GM23338 (cell line): Measurements from ENCODE around the gene TGFBR1. TPM values are rescaled to one million over a fixed set of nuclear protein-coding genes. Genes with fewer than 3 reads are reported as not detected.

ENCODE experiments used
- ATAC-seq: fragments of 200-7000 bp; cut with Tn5 transposase; 3 replicates; pipeline ENCODE4 v1.9.1; 2020
- DNase-seq: peaks from one replicate; pipeline ENCODE4 v3.0.0-alpha.2; 2015; ENCODE audit warnings: low spot score
- H2AFZ ChIP-seq: fragments of 200-600 bp; sonication (generic); 2 replicates; pipeline ENCODE4 v1.8.0; 2016; ENCODE audit warnings: antibody characterized with exemption, mild to moderate bottlenecking, moderate library complexity
- H3F3A ChIP-seq: fragments of 200-600 bp; sonication (generic); replicated peaks from 2 replicates; pipeline ENCODE4 v1.8.0; 2017; ENCODE audit warnings: antibody characterized with exemption, mixed run types, low read depth
- H3K27ac ChIP-seq: fragments of 200-600 bp; sonication (generic); 2 replicates; pipeline ENCODE4 v1.6.1; 2016; ENCODE audit warnings: low read depth
- H3K27me3 ChIP-seq: fragments of 200-600 bp; sonication (generic); 2 replicates; pipeline ENCODE4 v1.8.0; 2016; ENCODE audit warnings: mild to moderate bottlenecking, mixed run types, moderate library complexity; ENCODE audit not compliant: insufficient read depth
- H3K36me3 ChIP-seq: fragments of 200-600 bp; sonication (generic); 2 replicates; pipeline ENCODE4 v1.8.0; 2016; ENCODE audit warnings: mild to moderate bottlenecking; ENCODE audit not compliant: insufficient read depth
- H3K4me1 ChIP-seq: fragments of 200-600 bp; sonication (generic); 2 replicates; pipeline ENCODE4 v1.8.0; 2016; ENCODE audit warnings: mild to moderate bottlenecking, moderate library complexity; ENCODE audit not compliant: insufficient read depth
- H3K4me2 ChIP-seq: fragments of 200-600 bp; sonication (generic); 2 replicates; pipeline ENCODE4 v1.7.1; 2017; ENCODE audit warnings: mixed run types
- H3K4me3 ChIP-seq: fragments of 200-600 bp; sonication (generic); 2 replicates; pipeline ENCODE4 v1.6.1; 2016; ENCODE audit warnings: mixed run types
- H3K79me2 ChIP-seq: fragments of 200-600 bp; sonication (generic); replicated peaks from 2 replicates; pipeline ENCODE4 v1.8.0; 2017; ENCODE audit warnings: mild to moderate bottlenecking; ENCODE audit not compliant: insufficient read depth
- H3K9me2 ChIP-seq: fragments of 200-600 bp; sonication (generic); 2 replicates; pipeline ENCODE4 v1.8.0; 2017; ENCODE audit not compliant: insufficient read depth
- H4K20me1 ChIP-seq: fragments of 200-600 bp; sonication (generic); replicated peaks from 2 replicates; pipeline ENCODE4 v1.8.0; 2017; ENCODE audit warnings: mild to moderate bottlenecking; ENCODE audit not compliant: insufficient read depth
- H3K27ac Mint-ChIP-seq: 2 replicates; pipeline ENCODE4 v1.8.0; 2020; ENCODE audit warnings: inconsistent platforms, mild to moderate bottlenecking, moderate library complexity, mixed read lengths
- H3K27me3 Mint-ChIP-seq: 3 replicates; pipeline ENCODE4 v1.8.0; 2022; ENCODE audit warnings: low read depth, mild to moderate bottlenecking, moderate library complexity, mixed read lengths, inconsistent platforms; ENCODE audit not compliant: insufficient read depth, poor library complexity
- H3K36me3 Mint-ChIP-seq: 3 replicates; pipeline ENCODE4 v1.8.0; 2021; ENCODE audit warnings: low read depth, mild to moderate bottlenecking, inconsistent platforms, moderate library complexity, mixed read lengths
- H3K4me1 Mint-ChIP-seq: 3 replicates; pipeline ENCODE4 v1.8.0; 2020; ENCODE audit warnings: mild to moderate bottlenecking, inconsistent platforms, mixed read lengths
- H3K4me3 Mint-ChIP-seq: 3 replicates; pipeline ENCODE4 v1.8.0; 2021; ENCODE audit warnings: moderate library complexity, mild to moderate bottlenecking, inconsistent platforms, mixed read lengths
- H3K9me3 Mint-ChIP-seq: 3 replicates; pipeline ENCODE4 v1.8.0; 2020; ENCODE audit warnings: moderate library complexity, mild to moderate bottlenecking, inconsistent platforms, mixed read lengths
- CTCF ChIP-seq, 2 experiments: fragments of 200-600 bp in 1 of 2; sonication (generic) in 1 of 2; conservative IDR thresholded peaks; 2 replicates each; pipeline versions ENCODE4 v1.5.1 to v1.6.1; 2016 to 2017; ENCODE audit warnings: antibody characterized with exemption in 2 of 2, low read depth in 2 of 2, mild to moderate bottlenecking in 2 of 2, moderate library complexity in 1 of 2
- EZH2 ChIP-seq: fragments of 200-600 bp; sonication (generic); IDR thresholded peaks from one replicate; pipeline ENCODE4 v1.8.0; 2017; ENCODE audit warnings: antibody characterized with exemption, mild to moderate bottlenecking, low read depth; ENCODE audit not compliant: unreplicated experiment
- ZNF114 ChIP-seq: fragments of 250-450 bp; sonication (Bioruptor Pico); IDR thresholded peaks from 2 replicates; pipeline ENCODE4 v1.5.0; 2020; ENCODE audit warnings: mild to moderate bottlenecking, moderate library complexity
- ZNF331 ChIP-seq: fragments of 250-450 bp; sonication (Bioruptor Pico); IDR thresholded peaks from 2 replicates; pipeline ENCODE4 v1.5.0; 2020; ENCODE audit warnings: low read depth, mild to moderate bottlenecking, moderate library complexity
- polyA plus RNA-seq: library from polyadenylated mRNA; unstranded; fragments of >200 nt; fragmentation: Nextera tagmentation; extraction: Ambion mirVana; gene quantifications from 2 replicates; pipeline ENCODE4 v1.2.1, GENCODE V29; 2016
- total RNA-seq: library from RNA; depleted of rRNA; stranded (reverse); fragments of >200 nt; shearing (Covaris generic); gene quantifications from 2 replicates; pipeline ENCODE4 v1.2.3, GENCODE V29; 2014
- TF ChIP-seq, protein P1 (sequence below): IDR thresholded peaks from 2 replicates; pipeline ENCODE4 v1.6.1; 2016; ENCODE audit warnings: antibody characterized with exemption
- TF ChIP-seq, protein P2 (sequence below): IDR thresholded peaks from one replicate; pipeline ENCODE4 v1.6.1; 2018; ENCODE audit warnings: antibody characterized with exemption; ENCODE audit not compliant: unreplicated experiment

TGFBR1 gene
- total and polyA plus RNA-seq, 2 experiments from 2014 or later: 9.3 to 40.2 TPM

- no peak overlapping the region for H3K4me3 Mint-ChIP-seq
Measured at GRCh38 chr9:99109522-99109921, 4.6 kb downstream of the TGFBR1 start.

DNA sequence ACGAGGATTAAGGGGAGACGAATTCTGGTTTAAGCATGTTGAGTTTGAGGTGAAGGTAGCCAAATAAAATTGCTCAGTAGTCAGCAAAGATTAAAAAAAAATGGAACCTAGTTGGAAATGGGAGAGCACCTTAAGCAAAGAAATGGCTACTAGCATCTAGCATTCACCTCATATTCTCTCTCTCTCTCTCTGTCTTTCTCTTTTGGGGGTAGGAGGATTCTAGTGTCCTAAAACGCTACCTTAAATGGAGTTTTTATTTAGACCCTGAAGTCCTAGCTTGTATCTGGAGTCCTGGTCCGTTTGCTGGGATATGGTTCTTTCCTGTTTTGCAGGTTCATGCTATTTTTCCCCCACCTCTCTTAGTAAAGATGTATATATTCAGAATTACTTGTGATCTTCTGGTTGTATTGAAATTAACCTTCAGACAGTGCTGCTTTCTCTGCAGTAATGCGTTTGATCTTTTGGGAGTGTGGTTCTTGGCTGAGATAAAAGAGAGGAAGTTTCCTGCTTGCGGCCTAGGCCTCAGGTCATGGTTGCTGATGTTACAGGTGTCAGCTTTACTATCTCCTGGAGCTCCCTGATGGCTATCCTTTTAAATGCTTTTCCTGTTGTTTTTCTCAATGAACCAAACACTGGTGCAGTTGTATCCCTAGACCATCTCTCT lies 8.0 kb downstream of the TGFBR1 start:
- Histone ChIP-seq H3K27me3 (no peaks in the 10 kb centered on the region), H3K4me3 (no peak overlapping the region), H3K36me3 (no peaks in the 10 kb centered on the region), H2AFZ (no peak overlapping the region), H3K4me2 (peak overlapping the region; percentile 39), H3K27ac (0 out of 2 replicates have a peak overlapping the region, but pooled peaks have one; percentile 2), H3K9me2 (no peaks in the 10 kb centered on the region), H4K20me1 (peaks cover 46% of the 10 kb centered on the region), H3K79me2 (peaks cover 100% of the 10 kb centered on the region), H3K4me1 (peaks cover 74% of the 10 kb centered on the region), H3F3A (no peaks in the 10 kb centered on the region)
- Mint-ChIP-seq H3K4me1 (peaks cover 65% of the 10 kb centered on the region), H3K36me3 (no peaks in the 10 kb centered on the region), H3K4me3 (peak overlapping the region; percentile 5; the same call in 2 of the 3 replicates), H3K27me3 (no peaks in the 10 kb centered on the region), H3K9me3 (no peaks in the 10 kb centered on the region; the same call in 2 of the 3 replicates), H3K27ac (peak overlapping the region; percentile 45)
- DNase-seq (peak; percentile 40), ATAC-seq (peak; percentile 68)
- TF ChIP-seq, protein P1, sequence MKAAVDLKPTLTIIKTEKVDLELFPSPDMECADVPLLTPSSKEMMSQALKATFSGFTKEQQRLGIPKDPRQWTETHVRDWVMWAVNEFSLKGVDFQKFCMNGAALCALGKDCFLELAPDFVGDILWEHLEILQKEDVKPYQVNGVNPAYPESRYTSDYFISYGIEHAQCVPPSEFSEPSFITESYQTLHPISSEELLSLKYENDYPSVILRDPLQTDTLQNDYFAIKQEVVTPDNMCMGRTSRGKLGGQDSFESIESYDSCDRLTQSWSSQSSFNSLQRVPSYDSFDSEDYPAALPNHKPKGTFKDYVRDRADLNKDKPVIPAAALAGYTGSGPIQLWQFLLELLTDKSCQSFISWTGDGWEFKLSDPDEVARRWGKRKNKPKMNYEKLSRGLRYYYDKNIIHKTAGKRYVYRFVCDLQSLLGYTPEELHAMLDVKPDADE: no peak
- TF ChIP-seq, protein P2, sequence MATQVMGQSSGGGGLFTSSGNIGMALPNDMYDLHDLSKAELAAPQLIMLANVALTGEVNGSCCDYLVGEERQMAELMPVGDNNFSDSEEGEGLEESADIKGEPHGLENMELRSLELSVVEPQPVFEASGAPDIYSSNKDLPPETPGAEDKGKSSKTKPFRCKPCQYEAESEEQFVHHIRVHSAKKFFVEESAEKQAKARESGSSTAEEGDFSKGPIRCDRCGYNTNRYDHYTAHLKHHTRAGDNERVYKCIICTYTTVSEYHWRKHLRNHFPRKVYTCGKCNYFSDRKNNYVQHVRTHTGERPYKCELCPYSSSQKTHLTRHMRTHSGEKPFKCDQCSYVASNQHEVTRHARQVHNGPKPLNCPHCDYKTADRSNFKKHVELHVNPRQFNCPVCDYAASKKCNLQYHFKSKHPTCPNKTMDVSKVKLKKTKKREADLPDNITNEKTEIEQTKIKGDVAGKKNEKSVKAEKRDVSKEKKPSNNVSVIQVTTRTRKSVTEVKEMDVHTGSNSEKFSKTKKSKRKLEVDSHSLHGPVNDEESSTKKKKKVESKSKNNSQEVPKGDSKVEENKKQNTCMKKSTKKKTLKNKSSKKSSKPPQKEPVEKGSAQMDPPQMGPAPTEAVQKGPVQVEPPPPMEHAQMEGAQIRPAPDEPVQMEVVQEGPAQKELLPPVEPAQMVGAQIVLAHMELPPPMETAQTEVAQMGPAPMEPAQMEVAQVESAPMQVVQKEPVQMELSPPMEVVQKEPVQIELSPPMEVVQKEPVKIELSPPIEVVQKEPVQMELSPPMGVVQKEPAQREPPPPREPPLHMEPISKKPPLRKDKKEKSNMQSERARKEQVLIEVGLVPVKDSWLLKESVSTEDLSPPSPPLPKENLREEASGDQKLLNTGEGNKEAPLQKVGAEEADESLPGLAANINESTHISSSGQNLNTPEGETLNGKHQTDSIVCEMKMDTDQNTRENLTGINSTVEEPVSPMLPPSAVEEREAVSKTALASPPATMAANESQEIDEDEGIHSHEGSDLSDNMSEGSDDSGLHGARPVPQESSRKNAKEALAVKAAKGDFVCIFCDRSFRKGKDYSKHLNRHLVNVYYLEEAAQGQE: no peak
- no peak for TF ChIP-seq ZNF331 (CRISPR knock-in tag)
- TF ChIP-seq ZNF114 (CRISPR knock-in tag): no peak

More at GRCh38 chr9:99109522-99109921, 4.6 kb downstream of the TGFBR1 start:
- DNase-seq: no peak
- H3K4me1 ChIP-seq: peaks cover 64% of the 10 kb centered on the region
- Mint-ChIP-seq H3K27me3 (no peaks in the 10 kb centered on the region), H3K4me1 (peaks cover 52% of the 10 kb centered on the region), H3K9me3 (no peaks in the 10 kb centered on the region; the same call in 2 of the 3 replicates), H3K27ac (no peak overlapping the region), H3K36me3 (no peaks in the 10 kb centered on the region; the same call in 2 of the 3 replicates)
- ATAC-seq: no peak
- H3K36me3 ChIP-seq: no peaks in the 10 kb centered on the region
- H3K9me2 ChIP-seq: no peaks in the 10 kb centered on the region
- TF ChIP-seq EZH2 (no peak), CTCF (conservative IDR thresholded peaks at IDR 0.05; ENCODE audit: low read depth in 2 of 2) (no peak)
- TF ChIP-seq, protein P2: no peak
- no peaks in the 10 kb centered on the region for H3F3A ChIP-seq
- no peak overlapping the region for H2AFZ ChIP-seq
- H3K4me3 ChIP-seq: no peak overlapping the region
- H3K4me2 ChIP-seq: no peak overlapping the region
- H3K27ac ChIP-seq: no peak overlapping the region
- H4K20me1 ChIP-seq: peaks cover 52% of the 10 kb centered on the region
- peaks cover 7% of the 10 kb centered on the region; the same call in 1 of the 2 replicates for H3K27me3 ChIP-seq
- peaks cover 89% of the 10 kb centered on the region for H3K79me2 ChIP-seq
